HEK293 (cell line): ENCODE measurements around the gene TNN.

Experiments
- GLIS1 ChIP-seq: fragments of 450-650 bp; formaldehyde crosslinking; IDR thresholded peaks from 2 replicates; pipeline ENCODE4 v1.5.1; 2016; ENCODE audit warnings: missing biosample characterization, missing genetic modification characterization
- HOXA7 ChIP-seq: sonication (generic); formaldehyde crosslinking; IDR thresholded peaks from 2 replicates; pipeline ENCODE4 v1.8.1; 2022; ENCODE audit warnings: missing genetic modification reagents, borderline replicate concordance
- INSM2 ChIP-seq: fragments of 450-650 bp; formaldehyde crosslinking; IDR thresholded peaks from 2 replicates; pipeline ENCODE4 v1.5.1; 2016; ENCODE audit warnings: missing biosample characterization, missing genetic modification characterization
- PRDM10 ChIP-seq: fragments of 450-650 bp; formaldehyde crosslinking; IDR thresholded peaks from 2 replicates; pipeline ENCODE4 v1.5.1; 2016; ENCODE audit warnings: missing biosample characterization, missing genetic modification characterization
- SALL2 ChIP-seq: fragments of 450-650 bp; formaldehyde crosslinking; IDR thresholded peaks from 2 replicates; pipeline ENCODE4 v1.5.0; 2017; ENCODE audit warnings: missing biosample characterization, mild to moderate bottlenecking, missing genetic modification characterization, borderline replicate concordance
- SP7 ChIP-seq: fragments of 450-650 bp; formaldehyde crosslinking; IDR thresholded peaks from 2 replicates; pipeline ENCODE4 v1.5.1; 2016; ENCODE audit warnings: missing biosample characterization, missing genetic modification characterization
- YY1 ChIP-seq: fragments of 450-650 bp; formaldehyde crosslinking; IDR thresholded peaks from 2 replicates; pipeline ENCODE4 v1.5.1; 2018; ENCODE audit warnings: missing biosample characterization, missing genetic modification characterization
- ZBTB49 ChIP-seq: fragments of 450-650 bp; formaldehyde crosslinking; IDR thresholded peaks from 2 replicates; pipeline ENCODE4 v1.5.1; 2016; ENCODE audit warnings: missing biosample characterization, missing genetic modification characterization, low read depth
- ZBTB7A ChIP-seq: fragments of 450-650 bp; formaldehyde crosslinking; IDR thresholded peaks from 2 replicates; pipeline ENCODE4 v1.5.1; 2016; ENCODE audit warnings: low read depth, missing biosample characterization, missing genetic modification characterization
- ZFP37 ChIP-seq: fragments of 450-650 bp; formaldehyde crosslinking; IDR thresholded peaks from 2 replicates; pipeline ENCODE4 v1.5.1; 2016; ENCODE audit warnings: missing biosample characterization, missing genetic modification characterization
- ZNF10 ChIP-seq: fragments of 450-650 bp; formaldehyde crosslinking; IDR thresholded peaks from 2 replicates; pipeline ENCODE4 v1.5.1; 2017; ENCODE audit warnings: missing biosample characterization, missing genetic modification characterization
- ZNF146 ChIP-seq: fragments of 450-650 bp; formaldehyde crosslinking; IDR thresholded peaks from 2 replicates; pipeline ENCODE4 v1.5.1; 2016; ENCODE audit warnings: missing biosample characterization, missing genetic modification characterization
- ZNF202 ChIP-seq: fragments of 450-650 bp; formaldehyde crosslinking; IDR thresholded peaks from 2 replicates; pipeline ENCODE4 v1.5.1; 2016; ENCODE audit warnings: missing biosample characterization, missing genetic modification characterization, borderline replicate concordance
- ZNF221 ChIP-seq: fragments of 450-650 bp; formaldehyde crosslinking; IDR thresholded peaks from 2 replicates; pipeline ENCODE4 v1.5.1; 2017; ENCODE audit warnings: missing biosample characterization, missing genetic modification characterization, borderline replicate concordance
- ZNF274 ChIP-seq, 2 experiments: fragments of 200-500 bp in 1 of 2; fragments of 450-650 bp in 1 of 2; sonication (Bioruptor generic) in 1 of 2; formaldehyde crosslinking in 1 of 2; IDR thresholded peaks; 2 replicates each; pipeline versions ENCODE4 v1.5.1 to v1.6.1; 2014 to 2016; ENCODE audit warnings: borderline replicate concordance in 1 of 2, inconsistent platforms in 1 of 2, low read length in 1 of 2, missing biosample characterization in 1 of 2, missing genetic modification characterization in 1 of 2
- ZNF398 ChIP-seq: fragments of 450-650 bp; formaldehyde crosslinking; IDR thresholded peaks from 2 replicates; pipeline ENCODE4 v1.5.1; 2017; ENCODE audit warnings: missing biosample characterization, missing genetic modification characterization
- ZNF544 ChIP-seq: fragments of 450-650 bp; formaldehyde crosslinking; IDR thresholded peaks from 2 replicates; pipeline ENCODE4 v1.5.0; 2017; ENCODE audit warnings: missing biosample characterization, missing genetic modification characterization
- ZNF596 ChIP-seq: fragments of 450-650 bp; IDR thresholded peaks from 2 replicates; pipeline ENCODE4 v1.5.0; 2018; ENCODE audit warnings: missing biosample characterization, mild to moderate bottlenecking, missing genetic modification characterization, moderate library complexity
- ZNF626 ChIP-seq: fragments of 450-650 bp; sonication (Bioruptor Pico); formaldehyde crosslinking; IDR thresholded peaks from 2 replicates; pipeline ENCODE4 v1.5.1; 2018; ENCODE audit warnings: missing biosample characterization, missing genetic modification characterization, inconsistent platforms
- ZNF645 ChIP-seq: fragments of 450-650 bp; formaldehyde crosslinking; IDR thresholded peaks from 2 replicates; pipeline ENCODE4; 2016; ENCODE audit warnings: missing biosample characterization, missing genetic modification characterization
- ZNF654 ChIP-seq: fragments of 450-650 bp; formaldehyde crosslinking; IDR thresholded peaks from 2 replicates; pipeline ENCODE4 v1.5.1; 2016; ENCODE audit warnings: low read depth, missing biosample characterization, missing genetic modification characterization
- ZNF660 ChIP-seq: fragments of 450-650 bp; IDR thresholded peaks from 2 replicates; pipeline ENCODE4 v1.5.1; 2018; ENCODE audit warnings: missing biosample characterization, mild to moderate bottlenecking, missing genetic modification characterization
- TF ChIP-seq, protein P1 (sequence below): fragments of 450-650 bp; formaldehyde crosslinking; IDR thresholded peaks from 2 replicates; pipeline ENCODE4 v1.5.1; 2016; ENCODE audit warnings: missing biosample characterization, missing genetic modification characterization
- TF ChIP-seq, protein P2 (sequence below): fragments of 450-650 bp; formaldehyde crosslinking; IDR thresholded peaks from 2 replicates; pipeline ENCODE4 v1.5.1; 2016; ENCODE audit warnings: missing biosample characterization, missing genetic modification characterization

TNN gene

GRCh38 chr1:175192630-175193526, 125.2 kb downstream of the TNN start, which contains the start of gene KIAA0040 (continued):
- TF ChIP-seq ZBTB49 (tag by site-specific recombination) (no peak), ZFP37 (tag by site-specific recombination) (0 out of 2 replicates have a peak, but pooled peaks have one; percentile 54), ZNF660 (no peak), ZNF221 (no peak), ZNF398 (tag by site-specific recombination) (peak; percentile 77), ZNF274 (IDR thresholded peaks at IDR 0.05; ENCODE audit: low read length) (no peak), ZNF274 (tag by site-specific recombination; IDR thresholded peaks at IDR 0.05; ENCODE audit: borderline replicate concordance) (no peak), HOXA7 (no peak), ZNF202 (tag by site-specific recombination) (no peak), PRDM10 (tag by site-specific recombination) (peak; percentile 85), ZNF626 (no peak), GLIS1 (tag by site-specific recombination) (0 out of 2 replicates have a peak, but pooled peaks have one; percentile 25), ZNF544 (no peak), SALL2 (no peak), ZNF596 (tag by site-specific recombination) (no peak), ZNF654 (tag by site-specific recombination) (no peak), YY1 (tag by site-specific recombination) (no peak), ZNF645 (tag by site-specific recombination) (no peak), ZBTB7A (tag by site-specific recombination) (no peak), ZNF146 (tag by site-specific recombination) (no peak), INSM2 (no peak), ZNF10 (no peak), SP7 (tag by site-specific recombination) (peak; percentile 52; the same call in 1 of the 2 replicates)
- TF ChIP-seq, protein P1, sequence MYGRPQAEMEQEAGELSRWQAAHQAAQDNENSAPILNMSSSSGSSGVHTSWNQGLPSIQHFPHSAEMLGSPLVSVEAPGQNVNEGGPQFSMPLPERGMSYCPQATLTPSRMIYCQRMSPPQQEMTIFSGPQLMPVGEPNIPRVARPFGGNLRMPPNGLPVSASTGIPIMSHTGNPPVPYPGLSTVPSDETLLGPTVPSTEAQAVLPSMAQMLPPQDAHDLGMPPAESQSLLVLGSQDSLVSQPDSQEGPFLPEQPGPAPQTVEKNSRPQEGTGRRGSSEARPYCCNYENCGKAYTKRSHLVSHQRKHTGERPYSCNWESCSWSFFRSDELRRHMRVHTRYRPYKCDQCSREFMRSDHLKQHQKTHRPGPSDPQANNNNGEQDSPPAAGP (tag by site-specific recombination) = no peak
- TF ChIP-seq, protein P2, sequence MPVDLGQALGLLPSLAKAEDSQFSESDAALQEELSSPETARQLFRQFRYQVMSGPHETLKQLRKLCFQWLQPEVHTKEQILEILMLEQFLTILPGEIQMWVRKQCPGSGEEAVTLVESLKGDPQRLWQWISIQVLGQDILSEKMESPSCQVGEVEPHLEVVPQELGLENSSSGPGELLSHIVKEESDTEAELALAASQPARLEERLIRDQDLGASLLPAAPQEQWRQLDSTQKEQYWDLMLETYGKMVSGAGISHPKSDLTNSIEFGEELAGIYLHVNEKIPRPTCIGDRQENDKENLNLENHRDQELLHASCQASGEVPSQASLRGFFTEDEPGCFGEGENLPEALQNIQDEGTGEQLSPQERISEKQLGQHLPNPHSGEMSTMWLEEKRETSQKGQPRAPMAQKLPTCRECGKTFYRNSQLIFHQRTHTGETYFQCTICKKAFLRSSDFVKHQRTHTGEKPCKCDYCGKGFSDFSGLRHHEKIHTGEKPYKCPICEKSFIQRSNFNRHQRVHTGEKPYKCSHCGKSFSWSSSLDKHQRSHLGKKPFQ = no peak
